HG03039 (cell line): ENCODE results near the gene ZNF564.
"Not testable (repeated sequence)": the region's sequence is repeated elsewhere in the genome, so short reads cannot be mapped to it uniquely, and the experiment has no call there.

Experiments
- ATAC-seq: cut with Tn5 transposase; IDR thresholded peaks from one replicate; pipeline ENCODE4 v1.9.1; 2021; ENCODE audit warnings: mild to moderate bottlenecking, moderate library complexity; ENCODE audit not compliant: unreplicated experiment

Gene ZNF564

GRCh38 chr19:12551060-12551832 is at the start of gene ZNF564:
TSS of gene ZNF564 (minus strand) at chr19:12551482. CDS start at chr19:12551332, 150 bp downstream.
- ATAC-seq, result peak; percentile 95

- no peak for ATAC-seq
Measured at GRCh38 chr19:12597594-12597993, 46.3 kb upstream of the ZNF564 start.

GRCh38 chr19:12596927-12597548 is 45.8 kb upstream of the ZNF564 start:
- no peak for ATAC-seq

- no peak for ATAC-seq
Measured at GRCh38 chr19:12596485-12596884, 45.2 kb upstream of the ZNF564 start.

GRCh38 chr19:12581100-12581499 is 29.8 kb upstream of the ZNF564 start:
- ATAC-seq, result no peak

- no peak for ATAC-seq
Measured at GRCh38 chr19:12580180-12580694, 29.0 kb upstream of the ZNF564 start.

GRCh38 chr19:12578641-12579040 is 27.4 kb upstream of the ZNF564 start:
- ATAC-seq, result no peak

GRCh38 chr19:12574036-12574435 is 22.8 kb upstream of the ZNF564 start:
- no peak for ATAC-seq

GRCh38 chr19:12567951-12568350 is 16.7 kb upstream of the ZNF564 start:
- ATAC-seq, result no peak

- ATAC-seq, result not testable (repeated sequence)
Measured at GRCh38 chr19:12566380-12566779, 15.1 kb upstream of the ZNF564 start.

GRCh38 chr19:12564016-12564664 is 12.9 kb upstream of the ZNF564 start:
- no peak for ATAC-seq

GRCh38 chr19:12555456-12555930 is 4.2 kb upstream of the ZNF564 start:
- ATAC-seq, result no peak

GRCh38 chr19:12546903-12547302 is 4.4 kb downstream of the ZNF564 start:
- no peak for ATAC-seq

- ATAC-seq, result no peak
Measured at GRCh38 chr19:12546068-12546467, 5.2 kb downstream of the ZNF564 start.

GRCh38 chr19:12545267-12545666 is 6.0 kb downstream of the ZNF564 start:
- no peak for ATAC-seq

GRCh38 chr19:12544401-12544876 is 6.8 kb downstream of the ZNF564 start:
- no peak for ATAC-seq

- no peak for ATAC-seq
Measured at GRCh38 chr19:12543855-12544254, 7.4 kb downstream of the ZNF564 start.

GRCh38 chr19:12527034-12527836 is 24.0 kb downstream of the ZNF564 start:
- ATAC-seq, result no peak

- no peak for ATAC-seq
Measured at GRCh38 chr19:12526542-12526941, 24.7 kb downstream of the ZNF564 start.

GRCh38 chr19:12521996-12522395 is 29.3 kb downstream of the ZNF564 start:
- ATAC-seq, result no peak
